Stomach (tissue), 9 donors: ENCODE data around the gene PLEKHH1. TPM values are rescaled to one million over a fixed set of nuclear protein-coding genes. Genes with fewer than 3 reads are reported as not detected.

Source experiments
- DNase-seq, 2 donors: peaks; one replicate each; pipeline versions ENCODE4 v3.0.0 to v3.0.0-alpha.2; 2013 to 2019
- H3K27ac ChIP-seq, 5 donors: fragments of 200-600 bp in 4 of 5; sonication (generic) in 4 of 5; one replicate each; pipeline ENCODE4 v1.5.1; 2013 to 2019; ENCODE audit warnings: mild to moderate bottlenecking in 1 of 5, moderate library complexity in 1 of 5
- H3K27me3 ChIP-seq, 3 donors: fragments of 200-600 bp; sonication (generic); one replicate each; pipeline ENCODE4 v1.5.1; 2017 to 2019; ENCODE audit warnings: mixed run types in 1 of 3
- H3K36me3 ChIP-seq, 4 donors: fragments of 200-600 bp; sonication (generic); 1 replicate in 3 of 4; 2 replicates in 1 of 4; pipeline ENCODE4 v1.5.1; 2016 to 2019
- H3K4me1 ChIP-seq, 4 donors: fragments of 200-600 bp; sonication (generic); one replicate each; pipeline ENCODE4 v1.5.1; 2016 to 2019
- H3K4me3 ChIP-seq, 4 donors: fragments of 200-600 bp; sonication (generic) in 3 of 4; one replicate each; pipeline ENCODE4 v1.5.1; 2016 to 2019; ENCODE audit warnings: mild to moderate bottlenecking in 1 of 4
- H3K9me3 ChIP-seq, 4 donors: fragments of 200-600 bp; sonication (generic); one replicate each; pipeline ENCODE4 v1.5.1; 2016 to 2019
- EP300 ChIP-seq: sonication (generic); formaldehyde crosslinking; IDR thresholded peaks from one replicate; pipeline ENCODE4 v1.6.1; 2017; ENCODE audit warnings: antibody characterized with exemption
- POLR2A ChIP-seq, 4 donors: fragments of 450-650 bp; IDR thresholded peaks; one replicate each; pipeline ENCODE4 v1.6.1; 2016; ENCODE audit warnings: antibody characterized with exemption in 4 of 4, control low read depth in 2 of 4, mild to moderate bottlenecking in 1 of 4, moderate library complexity in 1 of 4
- POLR2AphosphoS5 ChIP-seq, 3 donors: sonication (generic); formaldehyde crosslinking; IDR thresholded peaks; one replicate each; pipeline ENCODE4 v1.6.1; 2016; ENCODE audit warnings: antibody characterized with exemption in 3 of 3
- WGBS, 5 donors: extraction: QIAGEN DNeasy Blood & Tissue Kit in 3 of 5; methylation state at CpG; one replicate each; pipeline versions ENCODE4 v1.1.5 to v1.1.7; 2013 to 2018; 5-methylcytosine and 5-hydroxymethylcytosine counted together
- intact Hi-C: fragments of 100-400 bp; cut with DNase I; formaldehyde crosslinking; loops from one replicate; pipeline ENCODE4 v1.15.1; 2023; ENCODE audit warnings: low total_unique reads
- polyA plus RNA-seq, 3 donors: library from polyadenylated mRNA; stranded (reverse); fragments of 200-250 nt; gene quantifications; one replicate each; pipeline ENCODE4 v1.2.3, GENCODE V29; 2013
- total RNA-seq, 5 donors: library from RNA; depleted of rRNA; stranded (reverse); fragments of >200 nt; gene quantifications; one replicate each; pipeline versions ENCODE4 v1.1.0 to v1.2.3, GENCODE V29; 2014 to 2016
- TF ChIP-seq, protein P1 (sequence below), 7 experiments: fragments of 450-650 bp in 4 of 7; fragments of 200-600 bp in 3 of 7; sonication (generic) in 3 of 7; IDR thresholded peaks; one replicate each; pipeline ENCODE4 v1.5.1; 2016 to 2019; ENCODE audit warnings: antibody characterized with exemption in 7 of 7, control low read depth in 2 of 7, mild to moderate bottlenecking in 1 of 7
- donor health status: healthy with polysubstance abuse.
- donor health status: Bipolar disorder and iron deficiency.
- donor health status: healthy.

The PLEKHH1 gene
- total and polyA plus RNA-seq, 8 donors = 3.8 to 136 (median 31.4) TPM

DNA sequence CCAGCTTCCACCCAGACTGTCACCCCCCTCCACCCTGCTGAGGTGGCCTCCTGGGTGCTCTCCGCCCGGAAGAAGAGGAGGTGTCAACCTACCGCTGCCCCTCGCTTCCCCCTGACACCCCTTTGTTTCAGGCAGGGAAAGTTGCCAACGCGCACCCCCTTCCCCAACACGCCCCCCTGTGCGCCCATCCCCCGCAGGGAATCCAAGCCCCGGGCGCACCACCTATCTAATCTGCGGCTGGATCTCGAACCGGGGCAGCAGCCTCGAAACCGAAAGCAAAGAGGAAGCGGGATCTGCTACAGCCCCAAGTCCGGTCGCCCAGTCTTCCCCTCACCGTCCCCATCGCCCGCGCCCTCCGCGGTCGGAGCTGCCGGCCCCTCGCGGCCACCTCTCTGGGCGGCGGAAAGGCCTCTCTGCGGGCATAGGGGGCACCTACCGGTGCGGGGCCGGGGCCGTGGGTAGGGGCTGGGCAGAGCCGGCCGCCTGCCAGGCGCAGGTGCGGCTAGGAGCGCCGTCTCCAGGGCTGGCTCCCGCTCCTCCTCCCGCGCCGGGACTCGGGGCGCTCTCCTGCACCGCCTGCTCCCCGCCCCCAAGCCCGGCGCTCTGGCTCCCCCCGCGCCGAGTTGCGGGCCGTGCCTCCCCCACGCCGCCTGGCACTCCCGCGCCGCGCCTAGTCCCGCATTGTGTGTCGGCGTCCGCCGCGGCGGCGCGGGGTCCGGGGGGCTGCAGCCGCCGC lies 18.3 kb upstream of the PLEKHH1 start:
- Histone ChIP-seq H3K27me3 (peaks cover 0 to 16% (median 0%) of the 10 kb centered on the region in 3 donors), H3K4me3 (peak overlapping the region; percentile 89 to 100 (median 96)), H3K36me3 (no peaks in the 10 kb centered on the region), H3K9me3 (no peaks in the 10 kb centered on the region), H3K4me1 (peaks cover 12 to 30% (median 22%) of the 10 kb centered on the region in 4 donors), H3K27ac (peak overlapping the region; percentile 43 to 85 (median 71))
- intact Hi-C loops = no loop called here
- 0 to 1% (median 1%) methylated on average over 31 to 75 of the region's 75 CpGs for WGBS, 5 donors
- TF ChIP-seq, protein P1, sequence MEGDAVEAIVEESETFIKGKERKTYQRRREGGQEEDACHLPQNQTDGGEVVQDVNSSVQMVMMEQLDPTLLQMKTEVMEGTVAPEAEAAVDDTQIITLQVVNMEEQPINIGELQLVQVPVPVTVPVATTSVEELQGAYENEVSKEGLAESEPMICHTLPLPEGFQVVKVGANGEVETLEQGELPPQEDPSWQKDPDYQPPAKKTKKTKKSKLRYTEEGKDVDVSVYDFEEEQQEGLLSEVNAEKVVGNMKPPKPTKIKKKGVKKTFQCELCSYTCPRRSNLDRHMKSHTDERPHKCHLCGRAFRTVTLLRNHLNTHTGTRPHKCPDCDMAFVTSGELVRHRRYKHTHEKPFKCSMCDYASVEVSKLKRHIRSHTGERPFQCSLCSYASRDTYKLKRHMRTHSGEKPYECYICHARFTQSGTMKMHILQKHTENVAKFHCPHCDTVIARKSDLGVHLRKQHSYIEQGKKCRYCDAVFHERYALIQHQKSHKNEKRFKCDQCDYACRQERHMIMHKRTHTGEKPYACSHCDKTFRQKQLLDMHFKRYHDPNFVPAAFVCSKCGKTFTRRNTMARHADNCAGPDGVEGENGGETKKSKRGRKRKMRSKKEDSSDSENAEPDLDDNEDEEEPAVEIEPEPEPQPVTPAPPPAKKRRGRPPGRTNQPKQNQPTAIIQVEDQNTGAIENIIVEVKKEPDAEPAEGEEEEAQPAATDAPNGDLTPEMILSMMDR (IDR thresholded peaks at IDR 0.05) = no peak
- TF ChIP-seq POLR2AphosphoS5 (IDR thresholded peaks at IDR 0.05) (no peak), POLR2A (IDR thresholded peaks at IDR 0.05) (no peak), EP300 (no peak)
- DNase-seq = peak; percentile 50 to 78

DNA sequence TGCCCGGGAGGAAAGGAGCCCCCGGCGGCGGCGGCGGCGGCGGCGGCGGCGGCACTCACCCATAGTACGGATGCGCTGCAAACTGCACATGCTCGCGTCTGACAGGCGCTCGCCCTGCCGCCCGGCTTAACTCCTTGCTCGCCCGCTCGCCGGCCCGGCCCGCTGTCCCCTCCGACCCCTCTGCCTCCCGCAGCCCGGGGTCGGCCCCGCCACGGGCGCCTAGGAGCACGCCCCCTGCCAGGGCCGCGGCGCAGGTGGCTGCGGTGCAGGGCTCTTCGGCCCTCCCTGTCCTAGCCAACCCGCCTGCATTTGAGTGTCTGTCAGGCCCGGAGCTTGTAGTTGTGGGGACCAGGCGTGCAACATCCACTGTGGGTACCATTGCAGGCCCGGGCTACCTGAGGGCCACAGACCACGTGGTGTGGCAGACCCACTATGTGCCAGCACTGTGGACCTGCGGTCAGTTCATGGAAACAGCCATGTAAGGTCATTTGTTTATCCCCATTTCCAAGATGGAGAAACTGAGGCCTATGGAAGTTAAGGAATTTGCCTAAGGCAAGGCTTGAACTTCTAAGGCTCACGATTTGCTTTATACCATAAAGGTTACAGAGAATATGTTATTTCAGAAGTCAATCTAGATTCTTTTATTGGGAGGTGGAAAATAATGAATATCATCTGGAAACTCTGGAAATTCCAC lies 17.6 kb upstream of the PLEKHH1 start:
- Histone ChIP-seq H3K4me3 (peak overlapping the region; percentile 89 to 100 (median 96)), H3K27ac (peak overlapping the region in 4 of 5 donors; percentile 9 to 85 (median 63)), H3K27me3 (peaks cover 0 to 19% (median 0%) of the 10 kb centered on the region in 3 donors), H3K4me1 (peaks cover 12 to 30% (median 22%) of the 10 kb centered on the region in 4 donors), H3K9me3 (no peaks in the 10 kb centered on the region), H3K36me3 (no peaks in the 10 kb centered on the region)
- intact Hi-C loops = no loop called here
- 6 to 37% (median 8%) methylated on average over 8 to 44 of the region's 45 CpGs for WGBS, 5 donors
- peak in 1 of 2 donors; percentile 29 for DNase-seq
- TF ChIP-seq POLR2A (IDR thresholded peaks at IDR 0.05) = no peak
- TF ChIP-seq, protein P1 (IDR thresholded peaks at IDR 0.05) = no peak
- no peak for TF ChIP-seq POLR2AphosphoS5 (IDR thresholded peaks at IDR 0.05)
- no peak for TF ChIP-seq EP300

DNA sequence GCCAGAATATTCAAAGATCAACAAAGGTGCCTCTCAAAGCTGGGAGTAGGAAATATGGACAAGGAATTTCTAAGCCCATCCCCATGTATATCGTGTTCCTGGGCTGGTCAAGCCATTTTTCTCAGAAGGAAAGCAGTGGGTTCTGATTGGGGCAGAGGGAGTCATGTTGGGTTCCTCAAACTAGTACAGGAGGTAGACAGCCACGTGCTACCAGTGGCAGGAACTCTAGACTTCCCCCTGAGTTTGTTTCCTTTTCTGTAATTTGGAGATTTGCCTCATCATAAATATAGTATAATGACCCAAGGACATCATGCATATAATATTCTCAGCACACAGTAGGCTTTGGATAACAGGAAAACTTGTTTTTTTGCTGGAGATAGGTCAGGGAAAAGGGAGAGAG lies 16.4 kb upstream of the PLEKHH1 start:
- WGBS, 5 donors = 30 to 51% (median 41%) methylated on average over 2 of the region's 2 CpGs
- intact Hi-C loops = no loop called here
- TF ChIP-seq, protein P1 (IDR thresholded peaks at IDR 0.05) = no peak
- TF ChIP-seq POLR2AphosphoS5 (IDR thresholded peaks at IDR 0.05) (no peak), POLR2A (IDR thresholded peaks at IDR 0.05) (no peak), EP300 (no peak)
- Histone ChIP-seq H3K9me3 (no peaks in the 10 kb centered on the region), H3K4me3 (no peak overlapping the region), H3K27me3 (peaks cover 0 to 19% (median 0%) of the 10 kb centered on the region in 3 donors), H3K4me1 (peaks cover 12 to 30% (median 22%) of the 10 kb centered on the region in 4 donors), H3K36me3 (no peaks in the 10 kb centered on the region), H3K27ac (no peak overlapping the region)
- DNase-seq = no peak

DNA sequence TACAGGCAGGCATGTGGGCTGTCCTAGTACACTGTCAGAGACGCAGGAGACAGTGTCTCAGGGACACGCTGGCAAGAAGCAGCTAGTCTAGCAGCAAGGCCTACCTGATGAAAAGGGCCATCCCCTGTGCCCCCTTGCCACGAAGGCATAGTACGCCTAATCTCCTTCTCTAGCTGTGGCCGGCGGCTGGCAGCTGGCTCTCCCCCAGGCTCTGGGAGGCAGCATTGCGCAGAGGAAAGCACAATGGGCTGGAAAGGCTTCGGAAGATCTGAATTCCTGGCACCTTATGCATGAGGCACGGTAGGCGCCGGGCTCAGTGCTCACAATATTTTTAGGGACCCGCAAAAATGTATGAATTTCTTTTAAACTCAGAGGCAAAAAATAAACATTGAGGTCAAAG lies 16.0 kb upstream of the PLEKHH1 start:
- intact Hi-C loops = no loop called here
- DNase-seq = peak; percentile 50 to 56
- peaks cover 12 to 30% (median 22%) of the 10 kb centered on the region in 4 donors for H3K4me1 ChIP-seq

More for the DNA sequence above, 16.0 kb upstream of the PLEKHH1 start:
- Histone ChIP-seq H3K9me3 (no peaks in the 10 kb centered on the region), H3K27me3 (peaks cover 0 to 22% (median 0%) of the 10 kb centered on the region in 3 donors), H3K36me3 (no peaks in the 10 kb centered on the region), H3K27ac (no peak overlapping the region), H3K4me3 (no peak overlapping the region)
- TF ChIP-seq, protein P1 (IDR thresholded peaks at IDR 0.05) = no peak
- no peak for TF ChIP-seq EP300
- no peak for TF ChIP-seq POLR2A (IDR thresholded peaks at IDR 0.05)
- TF ChIP-seq POLR2AphosphoS5 (IDR thresholded peaks at IDR 0.05) = no peak
- WGBS, 5 donors = 19 to 34% (median 23%) methylated on average over 10 to 12 of the region's 12 CpGs
